ENCODE results near the gene PLXNA4.

- TF ChIP-seq PRDM10 (IDR thresholded peaks at IDR 0.05; ENCODE audit: partially characterized antibody) (no peak), JUN (IDR thresholded peaks at IDR 0.05; ENCODE audit: borderline replicate concordance, low read depth, low read length) (no peak), JUN (CRISPR knock-in tag; IDR thresholded peaks at IDR 0.05; ENCODE audit: borderline replicate concordance) (no peak), RFX5 (IDR thresholded peaks at IDR 0.05; ENCODE audit: low read depth, low read length) (no peak), CHD4 (IDR thresholded peaks at IDR 0.05; ENCODE audit: insufficient read depth, insufficient replicate concordance, low read depth, low read length, poor library complexity, severe bottlenecking) (no peak)
Observed at GRCh38 chr7:132519936-132520335, 56.3 kb downstream of the PLXNA4 start.
